ENCODE results near the gene OR7G2.
"Not testable (repeated sequence)": the region's sequence is repeated elsewhere in the genome, so short reads cannot be mapped to it uniquely, and the experiment has no call there.

OR7G2 gene

DNA sequence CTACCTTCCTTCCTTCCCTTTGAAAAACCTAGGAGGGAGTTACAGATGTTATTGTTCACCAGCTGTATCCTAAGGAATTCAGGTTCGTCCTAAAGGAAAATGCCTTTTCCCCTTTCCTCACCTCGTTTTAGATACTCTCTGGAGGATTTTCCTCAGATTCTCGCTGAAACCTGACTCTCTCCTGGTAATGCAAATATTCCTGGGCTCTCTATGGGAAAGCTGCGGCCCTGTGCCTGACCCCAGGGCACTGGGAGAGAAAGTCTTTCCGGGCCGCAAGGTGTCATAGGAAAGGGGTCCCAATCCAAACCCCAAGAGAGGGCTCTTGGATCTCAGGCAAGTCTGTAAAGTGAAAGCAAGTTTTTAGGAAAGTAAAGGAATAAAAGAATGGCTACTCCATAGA lies 33.5 kb downstream of the OR7G2 start:
- DNase-seq (ENCODE audit: low spot score), result no peak

DNA sequence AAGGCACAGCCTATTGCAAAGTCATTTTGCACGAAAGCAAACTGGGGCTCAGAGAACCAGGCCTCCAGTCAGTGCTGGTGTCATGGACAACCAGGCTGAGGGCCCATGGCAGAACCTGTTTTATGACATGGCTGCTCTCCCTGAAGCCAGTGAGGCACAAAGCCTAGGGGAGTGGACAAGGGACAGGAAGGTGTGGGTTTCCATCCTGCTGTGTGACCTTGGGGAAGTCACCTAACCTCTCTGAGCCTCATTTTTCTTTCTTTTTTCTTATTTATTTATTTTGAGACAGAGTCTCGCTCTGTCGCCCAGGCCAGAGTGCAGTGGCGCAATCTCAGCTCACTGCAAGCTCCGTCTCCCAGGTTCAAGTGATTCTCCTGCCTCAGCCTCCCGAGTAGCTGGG lies 35.6 kb downstream of the OR7G2 start:
- not testable (repeated sequence) for DNase-seq (ENCODE audit: low spot score)

DNA sequence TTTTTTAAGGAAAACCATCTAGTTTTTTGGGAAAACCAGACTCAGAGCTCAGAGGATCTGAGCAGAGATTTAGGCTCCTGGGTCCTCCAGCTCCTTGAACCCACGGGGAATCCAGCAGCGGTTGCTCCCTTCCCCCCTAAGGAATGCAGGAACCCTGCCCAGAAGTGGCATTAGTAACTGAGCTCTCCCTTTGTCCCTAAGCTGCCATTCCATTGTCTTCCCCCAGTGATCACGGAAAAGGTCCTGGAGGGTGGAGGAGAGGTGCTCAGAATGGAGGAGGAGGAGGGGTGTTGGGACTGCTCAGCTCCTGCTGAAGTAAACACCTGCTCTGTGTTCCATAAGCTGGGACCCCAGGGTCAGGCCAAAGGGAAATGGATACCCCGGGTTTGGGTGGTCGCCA lies 37.2 kb downstream of the OR7G2 start:
- no peak for DNase-seq (ENCODE audit: low spot score)

DNA sequence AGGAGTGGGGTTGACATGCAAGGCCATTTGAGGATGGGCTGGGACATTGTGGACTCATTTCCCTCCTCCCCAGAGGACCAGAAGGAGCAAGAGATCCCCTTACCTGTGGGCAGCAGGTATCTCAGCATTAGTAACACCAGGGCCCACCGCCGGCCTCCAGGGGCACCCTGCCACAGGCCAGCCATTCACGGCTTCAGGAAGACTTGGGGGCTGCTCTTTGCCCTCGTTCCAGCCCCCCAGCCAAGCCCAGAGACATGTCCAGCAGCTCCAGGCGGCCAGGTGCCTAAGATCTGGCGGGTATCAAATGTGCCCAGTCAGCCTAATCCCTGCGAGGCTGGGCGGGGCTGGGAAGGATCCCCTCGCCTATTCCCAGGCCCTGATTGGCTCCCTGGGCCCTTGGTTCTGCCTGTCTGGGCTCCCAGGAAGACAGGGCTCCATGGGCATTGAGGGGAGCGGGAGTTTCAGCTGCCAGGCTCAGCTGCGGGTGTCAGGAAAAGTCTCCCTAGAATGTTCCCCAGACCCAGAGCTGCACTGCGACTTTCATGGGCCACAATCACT lies 41.7 kb downstream of the OR7G2 start:
- DNase-seq (ENCODE audit: low spot score), result no peak

DNA sequence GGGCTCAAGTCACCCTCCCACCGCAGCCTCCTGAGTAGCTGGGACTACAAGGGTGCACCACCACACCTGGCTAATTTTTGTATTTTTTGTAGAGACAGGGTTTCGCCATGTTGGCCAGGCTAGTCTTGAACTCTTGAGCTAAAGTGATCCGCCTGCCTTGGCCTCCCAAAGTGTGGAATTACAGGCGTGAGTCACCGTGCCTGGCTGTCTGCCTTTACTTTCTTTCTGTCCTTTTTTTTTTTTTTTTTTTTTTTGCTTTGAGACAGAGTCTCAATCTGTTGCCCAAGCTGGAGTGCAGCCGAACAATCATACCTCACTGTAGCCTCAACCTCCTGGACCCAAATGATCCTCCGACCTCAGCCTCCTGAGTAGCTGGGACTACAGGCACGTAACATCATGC lies 45.4 kb downstream of the OR7G2 start:
- no peak for DNase-seq (ENCODE audit: low spot score)

DNA sequence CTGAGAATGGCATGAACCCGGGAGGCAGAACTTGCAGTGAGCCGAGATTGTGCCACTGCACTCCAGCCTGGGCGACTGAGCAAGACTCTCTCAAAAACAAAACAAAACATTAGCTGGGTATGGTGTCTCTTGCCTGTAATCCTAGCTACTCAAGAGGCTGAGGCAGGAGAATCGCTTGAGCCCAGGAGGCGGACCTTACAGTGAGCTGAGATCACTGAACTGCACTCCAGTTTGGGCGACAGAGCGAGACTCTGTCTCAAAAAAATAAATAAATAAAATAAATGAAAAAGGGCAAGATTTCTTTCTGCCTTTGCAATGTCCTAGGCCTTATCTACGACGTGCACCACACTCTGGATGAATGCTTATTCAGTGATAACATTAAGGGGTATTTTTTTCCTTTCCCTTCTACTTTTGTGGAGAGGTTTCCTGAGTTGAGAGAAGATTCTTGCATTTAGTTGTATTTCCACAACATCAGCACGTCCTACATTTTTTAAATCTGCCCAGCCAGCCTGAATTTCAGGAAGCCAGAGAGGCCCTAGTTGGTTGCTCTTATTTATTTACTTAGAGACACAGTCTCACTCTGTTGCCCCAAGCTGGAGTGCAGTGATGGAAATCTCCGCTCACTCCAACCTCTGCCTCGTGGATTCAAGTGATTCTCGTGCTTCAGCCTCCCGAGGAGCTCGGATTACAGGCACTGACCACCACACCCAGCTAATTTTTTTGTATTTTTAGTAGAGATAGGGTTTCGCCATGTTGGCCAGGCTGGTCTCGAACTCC lies 46.5 kb downstream of the OR7G2 start:
- no peak for DNase-seq (ENCODE audit: low spot score)

DNA sequence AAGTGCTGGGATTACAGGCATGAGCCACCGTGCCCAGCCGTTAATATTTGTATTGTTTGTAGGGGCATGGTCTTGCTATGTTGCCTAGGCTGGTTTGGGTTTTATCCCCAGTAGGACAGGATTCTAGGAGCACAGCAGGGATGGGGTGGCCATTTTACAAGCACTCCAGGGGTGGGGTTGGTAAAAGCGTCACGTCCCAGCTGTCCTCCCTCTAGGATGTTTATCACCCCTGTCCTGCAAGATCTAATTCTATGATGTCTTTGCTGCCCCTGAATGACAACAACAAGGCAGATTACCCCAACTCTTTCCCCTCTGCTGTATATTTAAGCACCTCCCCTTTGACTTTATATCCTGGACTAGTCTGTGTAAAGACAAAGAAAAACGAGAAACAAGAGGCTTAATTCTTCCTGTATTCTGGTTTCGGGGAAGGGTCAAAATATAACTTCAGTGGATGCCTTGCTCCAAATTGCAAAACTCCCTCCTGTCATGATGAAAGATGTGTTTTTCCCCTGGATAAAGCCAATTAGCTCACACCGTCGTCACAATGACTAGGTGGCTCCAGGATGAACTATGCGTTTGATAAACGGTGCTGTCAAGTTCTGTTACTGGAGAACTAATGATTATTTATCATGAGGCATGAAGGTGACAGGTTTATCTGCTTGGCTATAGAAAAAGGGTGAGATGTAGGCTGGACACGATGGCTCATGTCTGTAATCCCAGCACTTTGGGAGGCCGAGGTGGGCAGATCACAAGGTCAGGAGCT lies 48.2 kb downstream of the OR7G2 start:
- DNase-seq (ENCODE audit: low spot score), result no peak

DNA sequence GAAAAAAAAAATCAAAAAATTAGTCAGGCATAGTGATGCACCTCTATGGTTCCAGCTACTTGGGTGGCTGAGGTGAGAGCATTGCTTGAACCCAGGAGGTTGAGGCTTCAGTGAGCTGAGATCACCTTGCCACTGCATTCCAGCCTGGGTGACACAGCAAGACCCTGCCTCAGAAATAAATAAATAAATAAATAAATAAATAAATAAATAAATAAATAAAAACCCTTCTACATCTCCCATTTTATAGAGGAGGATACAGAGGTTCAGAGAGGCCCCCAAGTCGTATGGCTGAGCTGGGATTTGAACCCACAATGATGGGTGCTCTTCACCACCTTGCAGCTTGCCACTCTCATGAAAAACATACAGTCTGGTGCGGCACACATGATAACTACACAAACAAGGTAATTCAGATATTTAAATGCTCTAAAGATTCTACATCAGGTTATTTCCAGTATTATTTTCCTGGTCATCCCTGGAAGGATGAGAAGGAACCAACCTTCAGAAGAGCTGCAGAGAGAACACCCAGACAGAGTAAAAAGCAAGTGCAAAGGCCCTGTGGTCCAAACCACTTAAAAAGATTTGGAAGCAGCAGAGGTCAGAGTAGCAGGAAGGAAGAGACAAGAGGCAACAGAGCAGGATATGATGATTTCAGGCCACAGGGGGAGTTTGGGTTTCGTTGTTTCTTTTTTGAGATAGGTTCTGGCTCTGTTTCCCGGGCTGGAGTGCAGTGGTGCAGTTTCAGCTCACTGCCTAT lies 49.6 kb downstream of the OR7G2 start:
- no peak for DNase-seq (ENCODE audit: low spot score)

DNA sequence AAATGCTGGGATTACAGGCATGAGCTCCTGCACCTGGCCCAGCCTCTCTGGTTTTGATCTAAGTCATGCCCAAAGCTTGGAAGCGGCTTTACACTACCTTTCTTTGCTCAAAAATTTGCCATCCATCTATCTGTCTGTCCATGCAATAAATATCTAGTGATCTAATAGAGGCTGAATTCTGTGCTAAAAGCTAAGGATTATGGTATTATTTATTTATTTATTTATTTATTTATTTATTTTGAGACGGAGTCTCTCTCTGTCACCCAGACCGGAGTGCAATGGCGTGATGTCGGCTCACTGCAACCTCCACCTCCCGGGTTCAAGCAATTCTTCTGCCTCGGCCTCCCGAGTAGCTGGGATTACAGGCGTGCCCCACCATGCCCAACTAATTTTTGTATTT lies 51.1 kb downstream of the OR7G2 start:
- not testable (repeated sequence) for DNase-seq (ENCODE audit: low spot score)

DNA sequence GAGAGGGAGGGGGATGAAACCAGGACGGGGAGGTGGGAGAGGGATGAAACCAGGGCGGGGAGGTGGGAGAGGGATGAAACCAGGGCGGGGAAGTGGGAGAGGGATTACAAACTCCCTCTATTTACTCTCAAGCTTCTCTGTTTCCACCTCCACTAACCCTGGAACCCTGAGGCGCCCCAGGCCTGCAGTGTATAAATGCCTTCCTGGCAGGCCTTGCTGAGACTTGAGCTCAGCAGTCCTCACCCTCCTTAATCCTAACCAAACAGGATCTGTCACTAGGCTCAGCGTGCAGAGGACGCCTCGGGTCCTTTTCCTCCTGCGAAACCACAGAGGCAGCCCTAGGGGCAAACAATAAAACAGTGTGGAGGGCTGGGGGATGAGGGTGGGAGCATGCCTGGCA lies 52.5 kb downstream of the OR7G2 start:
- DNase-seq (ENCODE audit: low spot score), result no peak

DNA sequence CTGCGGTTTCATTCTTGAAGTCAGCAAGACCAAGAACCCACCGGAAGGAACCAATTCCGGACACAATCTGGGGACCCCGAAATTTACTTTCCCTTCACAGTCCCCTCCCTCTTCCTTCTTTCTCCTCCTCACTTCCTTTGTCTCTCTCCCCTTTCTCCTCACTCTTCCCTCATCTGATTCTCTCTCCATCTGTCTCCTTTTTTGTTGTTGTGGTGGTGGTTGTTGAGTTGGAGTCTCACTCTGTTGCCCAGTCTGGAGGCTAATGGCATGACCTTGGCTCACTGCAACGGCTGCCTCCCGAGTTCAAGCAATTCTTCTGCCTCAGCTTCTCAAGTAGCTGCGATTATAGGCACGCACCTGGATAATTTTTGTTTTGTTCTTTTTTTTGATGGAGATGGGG lies 53.1 kb downstream of the OR7G2 start:
- DNase-seq (ENCODE audit: low spot score), result no peak

DNA sequence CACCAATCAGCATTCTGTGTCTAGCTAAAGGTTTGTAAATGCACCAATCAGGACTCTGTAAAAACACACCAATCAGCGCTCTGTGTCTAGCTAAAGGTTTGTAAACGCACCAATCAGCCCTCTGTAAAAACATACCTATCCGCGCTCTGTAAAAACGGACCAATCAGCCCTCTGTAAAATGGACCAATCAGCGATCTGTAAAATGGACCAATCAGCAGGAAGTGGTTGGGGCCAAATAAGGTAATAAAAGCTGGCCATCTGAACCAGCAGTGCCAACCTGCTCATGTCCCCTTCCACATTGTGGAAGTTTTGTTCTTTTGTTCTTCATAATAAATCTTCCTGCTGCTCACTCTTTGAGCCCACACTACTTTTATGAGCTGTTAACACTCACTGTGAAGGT lies 53.6 kb downstream of the OR7G2 start:
- not testable (repeated sequence) for DNase-seq (ENCODE audit: low spot score)

DNA sequence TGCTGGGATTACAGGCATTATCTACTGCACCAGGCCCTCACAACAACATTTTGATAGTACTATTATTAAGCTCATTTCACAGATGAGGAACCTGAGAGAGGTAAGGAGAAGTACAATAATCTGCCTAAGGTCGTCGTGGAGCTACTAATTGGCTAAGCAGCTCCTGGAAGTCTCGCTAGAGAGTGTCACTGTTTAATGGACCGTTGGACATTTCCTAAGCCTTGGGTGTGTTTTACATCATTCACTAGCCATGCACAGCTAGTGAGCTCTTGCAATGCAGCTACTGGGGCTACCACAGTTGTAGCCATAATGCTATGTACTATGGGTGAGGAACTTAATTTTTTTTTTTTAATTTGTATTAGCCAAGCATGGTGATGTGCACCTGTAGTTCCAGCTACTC lies 54.4 kb downstream of the OR7G2 start:
- no peak for DNase-seq (ENCODE audit: low spot score)

All from globus pallidus (tissue), 1 donor.